Keratinocyte (primary cell): Measurements from ENCODE around the gene BMPER. TPM values are rescaled to one million over a fixed set of nuclear protein-coding genes. Genes with fewer than 3 reads are reported as not detected.

Source experiments
- DNase-seq: peaks from one replicate; pipeline ENCODE4 v3.0.0-alpha.2; 2011; ENCODE audit warnings: low read depth, missing footprints, low spot score
- FAIRE-seq: peaks from 2 replicates; lab custom pipeline; 2011; peaks lifted over from hg19 to GRCh38; lab: Jason Lieb, UNC
- H2AFZ ChIP-seq: 2 replicates; pipeline ENCODE4 v1.6.0; 2012; ENCODE audit warnings: low read length, control low read depth, inconsistent platforms; ENCODE audit not compliant: control insufficient read depth
- H3K27ac ChIP-seq: 2 replicates; pipeline ENCODE4 v1.5.1; 2011; ENCODE audit warnings: low read length; ENCODE audit not compliant: control insufficient read depth, insufficient read depth
- H3K27me3 ChIP-seq: 3 replicates; pipeline ENCODE4 v1.6.0; 2011; ENCODE audit warnings: low read length; ENCODE audit not compliant: control insufficient read depth, insufficient read depth; ENCODE audit errors: extremely low read depth
- H3K36me3 ChIP-seq, 2 experiments: 2 replicates in 1 of 2; 3 replicates in 1 of 2; pipeline ENCODE4 v1.5.1; 2011; ENCODE audit warnings: low read length in 2 of 2, mild to moderate bottlenecking in 1 of 2; ENCODE audit not compliant: control insufficient read depth in 2 of 2, insufficient read depth in 2 of 2; ENCODE audit errors: extremely low read depth in 1 of 2
- H3K4me1 ChIP-seq: 3 replicates; pipeline ENCODE4 v1.5.1; 2011; ENCODE audit warnings: low read length; ENCODE audit not compliant: control insufficient read depth, insufficient read depth; ENCODE audit errors: extremely low read depth
- H3K4me2 ChIP-seq: 3 replicates; pipeline ENCODE4 v1.6.0; 2011; ENCODE audit warnings: low read depth, low read length; ENCODE audit not compliant: control insufficient read depth, insufficient read depth; ENCODE audit errors: extremely low read depth
- H3K4me3 ChIP-seq, 3 experiments: fragments of 200-600 bp in 1 of 3; sonication (generic) in 1 of 3; 2 replicates in 2 of 3; 3 replicates in 1 of 3; pipeline ENCODE4 v1.5.1; 2011 to 2016; ENCODE audit warnings: low read length in 3 of 3, mild to moderate bottlenecking in 3 of 3, control low read depth in 2 of 3, inconsistent platforms in 1 of 3, low read depth in 1 of 3, mixed read lengths in 1 of 3, mixed run types in 1 of 3, moderate library complexity in 1 of 3; ENCODE audit not compliant: control insufficient read depth in 2 of 3, insufficient read depth in 2 of 3; ENCODE audit errors: extremely low read depth in 1 of 3
- H3K79me2 ChIP-seq: 2 replicates; pipeline ENCODE4 v1.6.0; 2012; ENCODE audit warnings: low read length; ENCODE audit not compliant: control insufficient read depth, insufficient read depth
- H3K9ac ChIP-seq: 3 replicates; pipeline ENCODE4 v1.6.0; 2011; ENCODE audit warnings: low read length; ENCODE audit not compliant: control insufficient read depth, insufficient read depth; ENCODE audit errors: extremely low read depth
- H3K9me1 ChIP-seq: 3 replicates; pipeline ENCODE4 v1.6.0; 2011; ENCODE audit warnings: low read length; ENCODE audit not compliant: control insufficient read depth, insufficient read depth; ENCODE audit errors: extremely low read depth
- H3K9me3 ChIP-seq: 2 replicates; pipeline ENCODE4 v1.5.1; 2012; ENCODE audit warnings: low read depth, low read length; ENCODE audit not compliant: control insufficient read depth
- H4K20me1 ChIP-seq: 3 replicates; pipeline ENCODE4 v1.6.0; 2011; ENCODE audit warnings: low read length; ENCODE audit not compliant: control insufficient read depth, insufficient read depth; ENCODE audit errors: extremely low read depth
- EZH2 ChIP-seq: IDR thresholded peaks from one replicate; pipeline ENCODE4 v1.6.1; 2012; ENCODE audit warnings: inconsistent platforms, mild to moderate bottlenecking, low read length, moderate library complexity
- dilution Hi-C: fragments of 300-500 bp; cut with MboI; formaldehyde crosslinking; loops from one replicate; pipeline ENCODE4 v1.7.0; 2020; ENCODE audit warnings: low sequenced_read_pairs; ENCODE audit not compliant: extremely low pct_ligation_motif_present
- polyA plus RNA-seq, 5 experiments: library from polyadenylated mRNA; depleted of rRNA in 3 of 5; stranded (reverse) in 3 of 5; stranded (forward) in 1 of 5; unstranded in 1 of 5; fragments of >200 nt; gene quantifications; 1 replicate in 1 of 5; 2 replicates in 3 of 5; 3 replicates in 1 of 5; pipeline versions ENCODE4 v1.2.1 to v1.2.3, GENCODE V29; 2011 to 2012; ENCODE audit warnings: missing spikeins in 2 of 5, low read depth in 1 of 5, low replicate concordance in 1 of 5
- TF ChIP-seq, protein P1 (sequence below), 3 experiments: IDR thresholded peaks in 1 of 3; conservative IDR thresholded peaks in 1 of 3; optimal IDR thresholded peaks in 1 of 3; 2 replicates in 2 of 3; 3 replicates in 1 of 3; pipeline versions ENCODE3 to v1.5.1; 2011; ENCODE audit warnings: low read length in 3 of 3, mild to moderate bottlenecking in 3 of 3, moderate library complexity in 2 of 3, control low read depth in 1 of 3, inconsistent platforms in 1 of 3; ENCODE audit not compliant: insufficient read depth in 2 of 3; ENCODE audit errors: extremely low read depth in 1 of 3

BMPER gene
- polyA plus RNA-seq, 1 donor (not counting 4 experiments of a cell fraction or from before 2014, with no cell fraction given) = 0.67 TPM

DNA sequence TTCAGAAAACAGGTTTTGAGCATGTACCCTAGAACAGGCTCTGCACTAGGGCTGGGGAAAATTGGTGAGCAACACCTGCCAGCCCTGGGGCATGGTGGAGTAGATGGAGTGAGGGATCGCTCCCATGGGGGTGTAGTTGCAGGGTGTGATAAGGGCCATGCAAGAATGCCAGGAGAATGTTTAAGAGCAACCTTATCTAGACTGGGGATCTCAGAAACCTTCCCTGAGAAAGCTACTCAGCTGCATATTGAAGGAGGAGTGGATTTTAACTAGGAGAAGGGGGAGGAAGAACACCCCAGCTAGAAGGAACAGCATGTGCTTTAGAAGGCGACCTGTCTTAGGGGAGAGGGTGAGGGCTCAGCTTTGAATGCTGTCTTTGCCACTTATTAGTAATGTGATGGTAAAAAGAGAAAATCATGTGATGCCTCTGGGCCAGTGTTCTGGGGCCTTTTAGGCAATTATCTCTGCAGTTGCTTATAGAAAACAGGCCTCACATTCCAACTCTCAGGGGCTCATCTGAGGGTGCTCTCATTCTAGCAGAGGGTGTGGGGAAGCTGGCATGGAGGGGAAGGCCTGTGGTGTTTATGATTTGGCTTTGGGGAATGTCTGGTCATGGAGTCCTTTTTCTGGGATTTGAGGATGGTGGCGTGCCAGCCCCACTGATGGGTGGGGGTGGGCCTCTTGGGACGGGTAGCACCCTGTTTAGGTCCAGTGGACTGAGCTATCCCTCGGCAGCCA is 225.4 kb downstream of the BMPER start:
- no peaks in the 10 kb centered on the region for H3K9me1 ChIP-seq
- no peak overlapping the region for H3K4me3 ChIP-seq
- H3K9ac ChIP-seq = no peak overlapping the region
- H3K4me1 ChIP-seq = peaks cover 13% of the 10 kb centered on the region
- FAIRE-seq = no peak
- no peaks in the 10 kb centered on the region for H3K27me3 ChIP-seq
- H3K36me3 ChIP-seq = no peaks in the 10 kb centered on the region
- no peaks in the 10 kb centered on the region for H3K9me3 ChIP-seq
- dilution Hi-C loops = no loop called here
- no peak overlapping the region for H3K4me2 ChIP-seq
- no peaks in the 10 kb centered on the region for H4K20me1 ChIP-seq
- DNase-seq = no peak
- no peak overlapping the region for H3K27ac ChIP-seq
- no peak overlapping the region for H2AFZ ChIP-seq
- no peaks in the 10 kb centered on the region for H3K79me2 ChIP-seq
- TF ChIP-seq, protein P1, sequence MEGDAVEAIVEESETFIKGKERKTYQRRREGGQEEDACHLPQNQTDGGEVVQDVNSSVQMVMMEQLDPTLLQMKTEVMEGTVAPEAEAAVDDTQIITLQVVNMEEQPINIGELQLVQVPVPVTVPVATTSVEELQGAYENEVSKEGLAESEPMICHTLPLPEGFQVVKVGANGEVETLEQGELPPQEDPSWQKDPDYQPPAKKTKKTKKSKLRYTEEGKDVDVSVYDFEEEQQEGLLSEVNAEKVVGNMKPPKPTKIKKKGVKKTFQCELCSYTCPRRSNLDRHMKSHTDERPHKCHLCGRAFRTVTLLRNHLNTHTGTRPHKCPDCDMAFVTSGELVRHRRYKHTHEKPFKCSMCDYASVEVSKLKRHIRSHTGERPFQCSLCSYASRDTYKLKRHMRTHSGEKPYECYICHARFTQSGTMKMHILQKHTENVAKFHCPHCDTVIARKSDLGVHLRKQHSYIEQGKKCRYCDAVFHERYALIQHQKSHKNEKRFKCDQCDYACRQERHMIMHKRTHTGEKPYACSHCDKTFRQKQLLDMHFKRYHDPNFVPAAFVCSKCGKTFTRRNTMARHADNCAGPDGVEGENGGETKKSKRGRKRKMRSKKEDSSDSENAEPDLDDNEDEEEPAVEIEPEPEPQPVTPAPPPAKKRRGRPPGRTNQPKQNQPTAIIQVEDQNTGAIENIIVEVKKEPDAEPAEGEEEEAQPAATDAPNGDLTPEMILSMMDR (optimal IDR thresholded peaks at IDR 0.05 in 1 of 3, IDR thresholded peaks at IDR 0.05 in 1 of 3, conservative IDR thresholded peaks at IDR 0.05 in 1 of 3; ENCODE audit: extremely low read depth in 1 of 3, insufficient read depth in 2 of 3, low read length in 3 of 3) = no peak
- TF ChIP-seq EZH2 = no peak

DNA sequence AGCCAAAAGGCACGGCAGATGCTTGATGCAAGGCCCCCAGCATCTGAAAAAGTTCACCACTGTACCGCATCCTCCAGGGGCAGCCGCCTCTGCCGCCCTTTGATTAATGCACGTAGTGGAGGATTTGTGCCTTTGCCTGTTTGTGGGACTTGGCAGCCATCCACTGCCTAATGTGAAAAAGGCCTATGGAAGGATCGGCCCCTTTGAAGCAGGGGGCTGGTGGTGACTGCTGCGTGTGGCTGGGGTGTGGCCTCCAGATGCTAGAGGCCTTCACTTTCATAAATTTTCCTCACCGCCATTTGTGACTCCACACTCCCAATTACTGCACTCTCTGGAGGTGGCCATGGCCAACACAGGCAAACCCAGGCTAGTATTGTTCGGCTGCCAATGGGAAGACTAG is 226.0 kb downstream of the BMPER start:
- FAIRE-seq = no peak
- TF ChIP-seq EZH2 = no peak
- TF ChIP-seq, protein P1 (optimal IDR thresholded peaks at IDR 0.05 in 1 of 3, IDR thresholded peaks at IDR 0.05 in 1 of 3, conservative IDR thresholded peaks at IDR 0.05 in 1 of 3; ENCODE audit: extremely low read depth in 1 of 3, insufficient read depth in 2 of 3, low read length in 3 of 3) = no peak
- dilution Hi-C loops = no loop called here

More for the DNA sequence above, 226.0 kb downstream of the BMPER start:
- Histone ChIP-seq H3K9me3 (no peaks in the 10 kb centered on the region), H3K9ac (no peak overlapping the region), H3K4me3 (no peak overlapping the region), H4K20me1 (no peaks in the 10 kb centered on the region), H3K9me1 (no peaks in the 10 kb centered on the region), H3K36me3 (no peaks in the 10 kb centered on the region), H3K79me2 (no peaks in the 10 kb centered on the region), H3K27me3 (no peaks in the 10 kb centered on the region), H3K27ac (no peak overlapping the region), H3K4me1 (peaks cover 13% of the 10 kb centered on the region), H3K4me2 (no peak overlapping the region), H2AFZ (no peak overlapping the region)
- no peak for DNase-seq
